HG03196 (cell line): Measurements from ENCODE around the gene KIF1A.
"Not testable (repeated sequence)": the region's sequence is repeated elsewhere in the genome, so short reads cannot be mapped to it uniquely, and the experiment has no call there.

Experiments
- ATAC-seq: cut with Tn5 transposase; IDR thresholded peaks from one replicate; pipeline ENCODE4 v1.9.1; 2021; ENCODE audit not compliant: unreplicated experiment

Gene KIF1A

GRCh38 chr2:240687741-240688552 lies 132.1 kb downstream of the KIF1A start:
- ATAC-seq, result no peak

- ATAC-seq, result no peak
Observed at GRCh38 chr2:240687045-240687740, 132.8 kb downstream of the KIF1A start.

GRCh38 chr2:240686460-240686859 lies 133.6 kb downstream of the KIF1A start:
- no peak for ATAC-seq

GRCh38 chr2:240685771-240686371 lies 134.1 kb downstream of the KIF1A start:
- ATAC-seq, result no peak

GRCh38 chr2:240683980-240684728 lies 135.9 kb downstream of the KIF1A start:
- ATAC-seq, result not testable (repeated sequence)

- ATAC-seq, result not testable (repeated sequence)
Observed at GRCh38 chr2:240683329-240683979, 136.6 kb downstream of the KIF1A start.

- not testable (repeated sequence) for ATAC-seq
Observed at GRCh38 chr2:240682431-240683224, 137.4 kb downstream of the KIF1A start, which contains the start of gene AQP12B. Gene AQP12B, minus strand, starts transcription at chr2:240682885. Its CDS starts 48 bp downstream, at chr2:240682837.

- ATAC-seq, result not testable (repeated sequence)
Observed at GRCh38 chr2:240680185-240680584, 139.8 kb downstream of the KIF1A start.

- not testable (repeated sequence) for ATAC-seq
Observed at GRCh38 chr2:240678909-240679308, 141.1 kb downstream of the KIF1A start.

- not testable (repeated sequence) for ATAC-seq
Observed at GRCh38 chr2:240678043-240678442, 142.0 kb downstream of the KIF1A start.

GRCh38 chr2:240675345-240675744 lies 144.7 kb downstream of the KIF1A start:
- ATAC-seq, result not testable (repeated sequence)

GRCh38 chr2:240674461-240675184 lies 145.4 kb downstream of the KIF1A start:
- not testable (repeated sequence) for ATAC-seq

GRCh38 chr2:240672701-240673190 lies 147.3 kb downstream of the KIF1A start:
- ATAC-seq, result no peak

- no peak for ATAC-seq
Observed at GRCh38 chr2:240672076-240672700, 147.8 kb downstream of the KIF1A start.

- ATAC-seq, result no peak
Observed at GRCh38 chr2:240670950-240671349, 149.1 kb downstream of the KIF1A start.

- ATAC-seq, result no peak
Observed at GRCh38 chr2:240670402-240670801, 149.6 kb downstream of the KIF1A start.

- ATAC-seq, result no peak
Observed at GRCh38 chr2:240664622-240665021, 155.4 kb downstream of the KIF1A start.
